ENCODE results near the gene MRPL53.
"Not testable (repeated sequence)": the region's sequence is repeated elsewhere in the genome, so short reads cannot be mapped to it uniquely, and the experiment has no call there.

MRPL53 gene

GRCh38 chr2:74491648-74492544 lies 19.4 kb upstream of the MRPL53 start:
- Histone ChIP-seq H3K4me3 (ENCODE audit: low read depth, low read length) (no peak overlapping the region), H3K36me3 (replicated peaks) (peaks cover 29% of the 10 kb centered on the region), H3K27me3 (replicated peaks) (no peaks in the 10 kb centered on the region), H3K27ac (no peak overlapping the region)
- in situ Hi-C loops (cut with HindIII; ENCODE audit: low pct_ligation_motif_present, low sequenced_read_pairs), result no loop called here
- no peak for TF ChIP-seq CTCF (IDR thresholded peaks at IDR 0.05; ENCODE audit: low read depth, low read length, missing control alignments)
- no peak for DNase-seq

DNA sequence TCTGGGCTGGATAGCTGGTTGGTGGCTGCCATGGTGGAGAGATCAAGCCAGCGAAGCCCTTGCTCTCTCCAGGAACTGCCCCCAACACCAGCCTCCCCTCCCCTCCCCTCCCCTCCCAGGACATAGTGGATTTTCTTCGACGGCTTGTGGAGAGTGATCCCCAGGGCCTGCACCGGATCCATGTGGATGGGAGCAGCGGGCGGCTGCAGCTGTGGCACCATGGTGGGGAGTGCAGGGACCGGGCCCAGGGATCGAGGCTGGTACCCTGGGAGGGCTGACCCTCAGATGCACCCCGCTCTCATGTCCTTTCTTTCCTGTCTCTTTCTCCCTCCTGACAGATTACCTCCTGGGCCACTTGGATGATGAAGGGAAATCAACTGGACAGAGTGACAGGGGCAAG lies 17.4 kb upstream of the MRPL53 start:
- Histone ChIP-seq H3K27me3 (replicated peaks) (no peaks in the 10 kb centered on the region), H3K4me3 (ENCODE audit: low read depth, low read length) (no peak overlapping the region), H3K36me3 (replicated peaks) (peaks cover 29% of the 10 kb centered on the region), H3K27ac (no peak overlapping the region)
- no peak for DNase-seq
- TF ChIP-seq CTCF (IDR thresholded peaks at IDR 0.05; ENCODE audit: low read depth, low read length, missing control alignments), result no peak
- in situ Hi-C loops (cut with HindIII; ENCODE audit: low pct_ligation_motif_present, low sequenced_read_pairs), result no loop called here

DNA sequence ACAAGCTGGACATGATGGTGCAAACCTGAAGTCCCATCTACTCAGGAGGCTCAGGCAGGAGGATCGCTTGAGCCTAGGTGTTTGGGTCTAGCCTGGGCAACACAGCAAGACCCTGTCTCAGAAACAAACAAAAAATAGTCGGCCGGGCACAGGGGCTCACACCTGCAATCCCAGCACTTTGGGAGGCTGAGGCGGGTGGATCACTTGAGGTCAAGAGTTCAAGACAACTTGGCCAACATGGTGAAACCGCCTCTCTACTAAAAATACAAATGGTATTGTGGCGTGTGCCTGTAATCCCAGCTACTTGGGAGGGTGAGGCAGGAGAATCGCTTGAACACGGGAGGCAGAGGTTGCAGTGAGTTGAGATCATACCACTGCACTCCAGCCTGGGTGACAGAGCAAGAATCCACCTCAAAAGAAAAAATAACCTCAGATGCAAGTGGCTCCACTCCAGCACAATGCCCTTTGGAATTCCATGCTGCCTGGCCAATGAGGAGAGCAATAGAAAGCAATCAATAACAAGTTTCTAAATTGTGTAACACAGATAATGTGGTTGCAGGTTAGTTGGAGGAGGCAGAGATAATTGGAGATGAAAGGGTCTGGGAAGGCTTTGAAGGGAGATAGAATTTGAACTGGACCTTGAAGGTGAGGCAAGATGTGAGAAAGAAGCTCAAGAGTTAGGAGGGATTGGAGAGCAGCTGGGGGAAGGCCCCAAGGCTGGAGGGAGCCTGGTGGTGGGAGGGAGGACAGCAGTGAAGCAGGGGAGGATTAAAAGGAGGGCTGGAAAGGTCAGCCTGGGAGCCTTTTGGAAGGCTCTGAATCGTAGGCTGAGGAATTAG lies 16.4 kb upstream of the MRPL53 start:
- Histone ChIP-seq H3K27ac (no peak overlapping the region), H3K4me3 (ENCODE audit: low read depth, low read length) (no peak overlapping the region), H3K27me3 (replicated peaks) (no peaks in the 10 kb centered on the region), H3K36me3 (replicated peaks) (peaks cover 25% of the 10 kb centered on the region)
- no peak for DNase-seq
- in situ Hi-C loops (cut with HindIII; ENCODE audit: low pct_ligation_motif_present, low sequenced_read_pairs), result no loop called here
- TF ChIP-seq CTCF (IDR thresholded peaks at IDR 0.05; ENCODE audit: low read depth, low read length, missing control alignments), result peak; percentile 4

DNA sequence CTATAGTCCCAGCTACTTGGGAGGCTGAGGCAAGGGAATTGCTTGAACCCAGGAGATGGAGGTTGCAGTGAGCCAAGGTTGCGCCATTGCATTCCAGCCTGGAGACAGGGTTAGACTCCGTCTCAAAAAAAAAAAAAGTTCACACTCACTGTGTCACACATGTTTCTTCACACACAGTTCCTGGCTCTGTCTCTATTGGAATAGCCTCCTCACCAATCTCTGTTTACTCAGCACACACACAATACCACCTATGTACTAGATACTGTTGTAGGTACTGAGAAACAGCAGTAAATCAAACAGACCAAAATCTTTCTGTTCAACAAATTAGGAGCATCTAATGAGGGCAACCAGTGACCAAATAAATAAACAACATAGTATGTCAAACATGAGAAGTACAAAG lies 13.7 kb upstream of the MRPL53 start:
- Histone ChIP-seq H3K4me3 (ENCODE audit: low read depth, low read length) (no peak overlapping the region), H3K27me3 (replicated peaks) (no peaks in the 10 kb centered on the region), H3K36me3 (replicated peaks) (peaks cover 10% of the 10 kb centered on the region), H3K27ac (no peak overlapping the region)
- DNase-seq, result no peak
- in situ Hi-C loops (cut with HindIII; ENCODE audit: low pct_ligation_motif_present, low sequenced_read_pairs), result no loop called here
- no peak for TF ChIP-seq CTCF (IDR thresholded peaks at IDR 0.05; ENCODE audit: low read depth, low read length, missing control alignments)

DNA sequence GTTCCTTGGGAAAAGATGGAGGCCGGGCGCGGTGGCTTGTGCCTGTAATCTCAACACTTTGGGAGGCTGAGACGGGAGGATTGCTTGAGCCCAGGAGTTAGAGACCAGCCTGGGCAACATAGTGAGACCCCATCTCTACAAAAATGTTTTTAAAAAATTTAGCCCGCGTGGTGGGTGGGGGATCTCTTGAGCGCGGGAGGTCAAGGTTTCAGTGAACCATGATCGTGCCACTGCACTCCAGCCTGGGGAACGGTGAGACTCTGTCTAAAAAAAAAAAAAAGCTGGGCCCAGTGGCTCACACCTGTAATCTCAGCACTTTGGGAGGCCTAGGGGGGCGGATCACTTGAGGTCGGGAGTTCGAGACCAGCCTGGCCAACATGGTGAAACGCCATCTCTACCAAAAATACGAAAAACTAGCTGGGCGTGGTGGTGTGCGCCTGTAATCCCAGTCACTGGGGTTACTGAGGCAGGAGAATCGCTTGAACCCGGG lies 11.2 kb upstream of the MRPL53 start:
- H3K36me3 ChIP-seq (replicated peaks); H3K27ac ChIP-seq; in situ Hi-C loops (cut with HindIII; ENCODE audit: low pct_ligation_motif_present, low sequenced_read_pairs); H3K27me3 ChIP-seq (replicated peaks); DNase-seq: not testable (repeated sequence)
- peak overlapping the region; percentile 99 for H3K4me3 ChIP-seq (ENCODE audit: low read depth, low read length)
